GM18507 (cell line): Measurements from ENCODE around the gene DGCR2.

Experiments used
- DNase-seq: peaks from one replicate; pipeline ENCODE4 v3.0.0; 2011; ENCODE audit warnings: low read depth; ENCODE audit not compliant: insufficient read length; ENCODE audit errors: extremely low spot score
- FAIRE-seq: peaks from 2 replicates; lab custom pipeline; 2011; peaks lifted over from hg19 to GRCh38; lab: Jason Lieb, UNC

Gene DGCR2

GRCh38 chr22:19148417-19149046 lies 26.3 kb upstream of the DGCR2 start:
- FAIRE-seq, result no peak
- DNase-seq, result no peak

DNA sequence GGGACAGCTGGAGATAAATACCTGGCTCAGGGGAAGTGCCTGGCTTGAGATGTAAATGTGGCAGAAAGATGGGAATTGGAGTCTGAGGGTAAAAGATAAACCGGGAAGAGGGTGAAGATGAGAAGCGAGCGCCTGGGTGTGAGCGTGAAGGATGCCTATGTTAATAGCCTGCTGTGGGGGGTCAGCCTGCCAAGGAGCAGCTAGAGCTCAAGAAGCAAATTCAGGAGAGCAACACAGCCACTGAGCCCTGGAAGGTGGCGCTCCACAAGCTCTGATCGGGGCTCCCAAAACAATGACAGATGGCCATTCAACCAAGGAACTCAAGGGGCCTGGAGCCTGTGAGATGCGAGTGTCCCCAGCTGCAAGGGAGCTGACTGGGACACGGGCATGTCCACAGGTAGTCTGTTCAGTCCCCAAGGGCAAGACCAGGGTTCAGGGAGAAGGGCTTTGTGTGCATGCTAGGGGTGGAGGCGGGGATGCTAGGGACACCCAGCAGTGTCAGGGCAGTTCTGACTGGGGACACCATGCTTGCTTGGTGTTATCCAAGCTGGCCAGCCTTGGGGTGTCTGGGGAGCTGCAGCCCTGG lies 25.1 kb upstream of the DGCR2 start:
- DNase-seq (no peak), FAIRE-seq (no peak)

- FAIRE-seq, result no peak
Observed at GRCh38 chr22:19146215-19146968, 24.2 kb upstream of the DGCR2 start.

GRCh38 chr22:19143967-19144400 lies 21.8 kb upstream of the DGCR2 start:
- DNase-seq, result no peak
- peak; percentile 45 for FAIRE-seq

More at GRCh38 chr22:19146215-19146968, 24.2 kb upstream of the DGCR2 start:
- DNase-seq, result no peak

DNA sequence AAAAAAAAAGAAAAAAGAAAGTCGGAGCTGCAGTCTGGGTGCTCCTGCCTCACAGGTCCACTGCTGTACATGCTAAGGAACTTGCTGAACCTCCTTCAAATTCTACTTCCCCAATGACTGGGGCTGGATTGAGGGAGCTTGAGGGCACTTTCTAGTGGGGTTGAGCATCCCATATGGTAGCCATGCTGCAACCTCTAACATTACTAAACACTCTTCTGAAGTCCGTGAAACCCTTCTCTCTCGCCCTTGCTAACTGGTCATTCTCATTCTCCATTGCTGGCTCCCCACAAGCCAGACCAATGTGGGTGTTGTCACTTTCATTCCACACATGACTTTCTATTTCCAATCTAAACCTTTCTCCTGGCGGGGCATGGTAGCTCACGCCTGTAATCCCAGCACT lies 21.0 kb upstream of the DGCR2 start:
- DNase-seq (no peak), FAIRE-seq (no peak)

DNA sequence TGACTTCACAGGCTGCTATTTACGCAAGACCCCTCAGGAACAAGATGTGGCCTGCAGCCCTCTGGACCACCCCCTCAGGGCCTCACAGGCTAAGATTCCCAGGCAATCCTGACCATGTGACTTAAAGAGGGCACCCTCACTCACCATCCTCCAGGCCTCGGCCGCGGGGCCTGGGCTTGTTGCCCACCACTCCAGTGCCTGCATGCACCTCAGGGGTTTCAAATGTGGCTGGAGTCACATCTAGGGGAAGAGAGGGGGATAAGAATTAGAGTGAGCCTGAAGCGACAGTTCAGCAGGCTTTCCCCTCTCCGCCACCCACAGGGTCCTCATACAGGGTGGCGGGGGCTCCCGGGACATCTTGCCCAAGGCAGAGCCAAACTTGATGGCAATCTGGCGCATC lies 20.2 kb upstream of the DGCR2 start:
- FAIRE-seq (no peak), DNase-seq (no peak)

GRCh38 chr22:19139974-19140373 lies 17.8 kb upstream of the DGCR2 start:
- FAIRE-seq (no peak), DNase-seq (no peak)

DNA sequence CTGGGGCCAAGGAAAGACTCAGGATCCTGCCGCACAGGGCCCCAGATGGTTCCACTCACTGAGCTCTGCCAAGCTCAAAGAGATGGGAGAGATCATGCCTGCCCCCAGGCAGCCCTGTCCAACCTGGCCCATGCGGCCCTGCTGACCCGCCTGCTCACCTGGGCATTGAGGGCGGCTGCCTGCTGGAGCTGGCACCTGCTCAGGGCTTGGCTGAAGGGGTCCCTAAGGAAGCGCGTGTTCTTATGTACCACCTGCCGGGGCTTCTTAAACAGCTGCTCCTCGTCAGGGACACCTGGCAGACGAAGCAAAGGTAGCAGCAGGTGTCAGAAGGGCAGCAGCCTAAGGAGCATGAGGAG lies 16.8 kb upstream of the DGCR2 start:
- FAIRE-seq (no peak), DNase-seq (no peak)

DNA sequence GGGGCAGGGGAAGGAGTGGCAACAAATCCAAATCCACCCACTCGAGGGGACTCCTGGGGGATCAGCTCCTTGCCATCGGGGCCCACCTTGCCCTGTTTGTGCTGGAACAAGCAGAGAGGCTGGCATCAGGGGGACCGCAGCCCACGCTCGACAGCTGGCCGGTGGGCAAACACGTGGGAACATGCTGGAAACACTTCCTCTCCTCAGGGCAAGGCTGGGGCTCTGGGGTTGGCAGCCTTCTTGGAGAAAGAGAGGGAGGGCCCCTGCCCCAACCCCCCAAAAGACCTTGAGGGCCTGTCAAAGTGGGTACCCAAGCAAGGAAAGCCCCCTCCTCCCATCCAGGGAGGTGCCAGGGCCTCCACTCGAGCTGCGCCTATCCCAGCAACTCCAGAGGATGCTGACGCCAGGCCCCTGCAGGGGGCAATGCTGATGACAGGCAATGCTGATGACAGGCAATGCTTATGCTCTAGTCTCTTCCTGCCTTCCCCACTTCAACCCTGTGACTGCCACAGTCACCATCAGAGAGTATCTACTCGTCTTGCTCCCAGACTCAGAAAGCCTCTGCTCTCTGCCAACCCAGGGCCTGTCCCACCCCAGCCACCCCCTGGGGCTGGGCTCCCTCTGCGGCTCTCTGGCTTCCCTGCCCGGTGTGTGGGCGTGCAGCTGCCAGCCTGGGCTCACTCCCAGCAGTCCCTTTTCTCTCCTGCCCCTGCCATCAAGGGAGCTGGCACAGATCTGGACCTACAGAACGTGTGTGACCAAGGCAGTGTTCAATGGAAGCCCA lies 16.2 kb upstream of the DGCR2 start:
- FAIRE-seq (no peak), DNase-seq (no peak)

GRCh38 chr22:19137384-19138216 lies 15.4 kb upstream of the DGCR2 start:
- no peak for FAIRE-seq
- DNase-seq, result no peak

DNA sequence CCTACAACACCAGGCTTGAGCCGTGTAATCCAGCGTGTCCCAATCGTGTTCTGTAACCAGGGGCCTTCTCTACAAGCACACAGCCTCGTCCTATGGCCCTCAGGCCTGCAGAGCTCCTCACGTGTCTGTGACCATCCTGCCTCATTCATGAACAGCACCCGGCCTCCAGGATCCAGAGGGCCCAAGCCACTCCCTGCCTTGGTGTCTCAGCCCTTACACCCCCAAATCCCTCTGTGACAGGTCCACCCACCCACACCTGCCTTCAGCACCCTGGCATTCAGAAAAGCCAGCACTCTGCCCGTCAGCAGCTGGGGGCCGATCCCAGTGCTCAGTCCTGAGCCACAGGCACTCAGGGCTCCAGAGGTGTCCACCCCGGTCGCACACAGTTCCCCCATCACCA lies 14.7 kb upstream of the DGCR2 start:
- FAIRE-seq (no peak), DNase-seq (no peak)

- no peak for DNase-seq
Observed at GRCh38 chr22:19134874-19135273, 12.7 kb upstream of the DGCR2 start.

DNA sequence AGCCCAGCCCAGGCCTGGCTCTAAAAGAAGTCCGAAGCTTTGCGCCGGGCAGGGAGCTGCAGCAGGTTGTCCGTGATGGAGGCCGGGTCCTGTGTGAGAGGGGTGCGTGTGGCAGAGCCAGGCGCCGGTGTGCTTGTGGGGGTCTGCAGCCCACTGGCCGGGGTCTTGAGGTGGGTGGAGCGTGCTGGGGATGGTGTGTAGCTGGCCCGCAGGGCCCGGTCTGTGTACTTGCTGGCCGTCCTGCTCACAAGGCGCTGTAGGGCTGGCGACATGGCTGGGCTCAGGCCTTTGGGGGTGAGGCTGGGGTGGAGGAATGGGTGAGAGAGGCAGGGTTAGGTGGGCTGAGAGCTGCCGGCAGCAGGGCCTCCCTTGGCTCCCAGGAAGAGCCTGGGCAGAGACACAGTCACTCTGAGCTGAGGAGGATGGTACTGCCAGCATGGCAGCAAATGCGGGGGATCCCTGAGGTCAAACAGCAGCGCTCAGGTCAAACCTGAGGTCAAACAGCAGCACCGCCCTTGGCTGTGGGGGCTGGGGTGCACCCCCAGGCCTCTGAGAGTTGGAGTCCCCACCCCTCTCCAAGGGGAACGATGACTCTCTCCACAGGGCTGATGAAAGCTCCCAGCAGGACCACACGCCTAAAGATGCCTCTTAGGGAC lies 12.1 kb upstream of the DGCR2 start:
- no peak for FAIRE-seq
- DNase-seq, result no peak

More at GRCh38 chr22:19134874-19135273, 12.7 kb upstream of the DGCR2 start:
- FAIRE-seq, result no peak

GRCh38 chr22:19133561-19133960 lies 11.3 kb upstream of the DGCR2 start:
- FAIRE-seq (no peak), DNase-seq (no peak)

DNA sequence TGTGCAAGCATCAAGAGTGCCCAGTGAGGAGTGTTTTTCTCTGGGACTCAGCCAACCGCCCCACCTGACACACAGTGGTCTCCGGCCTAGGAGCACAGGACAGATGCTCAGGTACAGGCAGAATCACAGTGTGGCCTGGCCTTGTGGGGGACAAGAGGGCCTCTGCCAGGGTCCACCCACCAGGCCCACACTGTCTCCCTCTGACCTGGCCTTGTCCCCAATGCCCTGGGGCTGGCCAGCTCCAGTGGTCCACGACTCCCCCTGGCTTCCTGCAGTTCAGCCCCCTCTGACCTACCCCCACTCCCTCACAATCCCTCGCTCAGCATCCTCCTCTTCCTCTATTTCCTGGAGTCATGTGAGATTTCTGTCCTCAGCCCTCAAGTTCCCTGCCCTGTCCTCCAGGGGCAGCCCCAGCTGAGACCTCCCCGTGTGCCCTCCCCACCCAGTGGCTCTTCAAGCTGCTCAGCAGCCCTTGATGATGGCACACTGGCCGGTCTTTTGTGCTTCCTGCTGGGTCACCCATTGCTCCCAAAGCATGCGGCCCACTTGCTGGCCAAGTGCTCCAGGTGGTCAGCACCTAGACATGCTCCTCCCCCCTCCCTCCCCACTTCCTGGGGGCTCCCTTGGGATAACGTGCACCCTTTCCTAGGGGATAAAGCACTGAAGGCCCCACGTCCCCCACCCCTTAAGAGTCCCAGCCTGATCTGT lies 10.6 kb upstream of the DGCR2 start:
- no peak for FAIRE-seq
- no peak for DNase-seq

DNA sequence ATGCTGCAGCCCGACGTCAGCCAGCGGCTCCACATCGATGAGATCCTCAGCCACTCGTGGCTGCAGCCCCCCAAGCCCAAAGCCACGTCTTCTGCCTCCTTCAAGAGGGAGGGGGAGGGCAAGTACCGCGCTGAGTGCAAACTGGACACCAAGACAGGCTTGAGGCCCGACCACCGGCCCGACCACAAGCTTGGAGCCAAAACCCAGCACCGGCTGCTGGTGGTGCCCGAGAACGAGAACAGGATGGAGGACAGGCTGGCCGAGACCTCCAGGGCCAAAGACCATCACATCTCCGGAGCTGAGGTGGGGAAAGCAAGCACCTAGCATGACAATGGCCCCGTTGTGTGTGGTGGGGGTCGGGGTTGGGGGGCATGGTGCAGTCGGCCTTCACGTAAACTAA lies 9.9 kb upstream of the DGCR2 start:
- no peak for FAIRE-seq
- no peak for DNase-seq

DNA sequence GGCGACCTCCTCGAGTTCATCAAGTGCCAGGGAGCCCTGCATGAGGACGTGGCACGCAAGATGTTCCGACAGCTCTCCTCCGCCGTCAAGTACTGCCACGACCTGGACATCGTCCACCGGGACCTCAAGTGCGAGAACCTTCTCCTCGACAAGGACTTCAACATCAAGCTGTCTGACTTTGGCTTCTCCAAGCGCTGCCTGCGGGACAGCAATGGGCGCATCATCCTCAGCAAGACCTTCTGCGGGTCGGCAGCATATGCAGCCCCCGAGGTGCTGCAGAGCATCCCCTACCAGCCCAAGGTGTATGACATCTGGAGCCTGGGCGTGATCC lies 9.4 kb upstream of the DGCR2 start:
- FAIRE-seq (no peak), DNase-seq (no peak)

DNA sequence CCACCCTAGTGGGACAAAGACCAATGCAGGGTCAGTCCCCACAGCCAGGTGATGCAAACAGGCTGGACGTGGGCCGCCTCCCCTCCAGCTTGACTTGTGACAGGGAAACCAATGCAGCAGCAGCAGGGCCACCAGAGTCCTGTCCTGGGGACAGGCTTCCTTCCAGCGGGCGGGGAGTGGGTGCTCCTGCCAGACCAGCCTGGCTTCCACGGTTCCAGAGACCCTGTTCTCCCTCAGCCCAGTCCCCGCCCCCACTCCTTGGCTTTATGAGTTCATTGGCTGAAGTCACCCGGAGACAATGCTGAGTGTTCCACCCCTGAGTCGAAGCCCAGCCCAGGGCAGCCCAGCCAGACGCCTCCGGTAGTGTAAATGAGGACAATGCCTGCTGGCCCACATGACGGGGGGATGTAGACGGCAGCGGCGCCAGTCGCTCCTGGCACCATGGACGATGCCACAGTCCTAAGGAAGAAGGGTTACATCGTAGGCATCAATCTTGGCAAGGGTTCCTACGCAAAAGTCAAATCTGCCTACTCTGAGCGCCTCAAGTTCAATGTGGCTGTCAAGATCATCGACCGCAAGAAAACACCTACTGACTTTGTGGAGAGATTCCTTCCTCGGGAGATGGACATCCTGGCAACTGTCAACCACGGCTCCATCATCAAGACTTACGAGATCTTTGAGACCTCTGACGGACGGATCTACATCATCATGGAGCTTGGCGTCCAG lies 8.9 kb upstream of the DGCR2 start, which contains the start of gene TSSK2:
TSS of gene TSSK2 (plus strand) at position 350 of the 726 bp plus-strand sequence. CDS start at position 442, 92 bp downstream.
- DNase-seq (no peak), FAIRE-seq (no peak)
